Mesodermal cell (in vitro differentiated cells): ENCODE measurements around the gene MAML3. TPM values are rescaled to one million over a fixed set of nuclear protein-coding genes. Genes with fewer than 3 reads are reported as not detected.

Experiments
- H3K27ac ChIP-seq: 2 replicates; pipeline ENCODE4 v1.7.0; 2013; ENCODE audit warnings: mild to moderate bottlenecking, low read depth, low read length, moderate library complexity; ENCODE audit not compliant: severe bottlenecking
- H3K36me3 ChIP-seq: 2 replicates; pipeline ENCODE4 v1.7.1; 2013; ENCODE audit warnings: mild to moderate bottlenecking, low read length, moderate library complexity; ENCODE audit not compliant: control insufficient read depth, insufficient read depth
- H3K4me1 ChIP-seq: one replicate; pipeline ENCODE4 v1.7.1; 2013; ENCODE audit warnings: mild to moderate bottlenecking, low read length; ENCODE audit not compliant: insufficient read depth, control insufficient read depth, poor library complexity, severe bottlenecking
- H3K4me3 ChIP-seq: 2 replicates; pipeline ENCODE4 v1.7.0; 2013; ENCODE audit warnings: low read length, control low read depth, mild to moderate bottlenecking; ENCODE audit not compliant: insufficient read depth, poor library complexity, severe bottlenecking; ENCODE audit errors: extremely low read depth
- H3K9me3 ChIP-seq: 2 replicates; pipeline ENCODE4 v1.7.1; 2013; ENCODE audit warnings: mild to moderate bottlenecking, low read length, moderate library complexity; ENCODE audit not compliant: control insufficient read depth
- WGBS, 2 experiments: methylation state at CpG; one replicate each; pipeline ENCODE4 v1.1.5; 2013; ENCODE audit warnings: missing lambda C conversion rate in 2 of 2; ENCODE audit not compliant: insufficient coverage in 2 of 2; 5-methylcytosine and 5-hydroxymethylcytosine counted together
- polyA plus RNA-seq, 2 experiments: library from polyadenylated mRNA; stranded (reverse); fragments of 50-300 nt; gene quantifications; one replicate each; pipeline ENCODE4 v1.2.3, GENCODE V29; 2013

Gene MAML3
- polyA plus RNA-seq (2013, experiment 1 of 2), result 21.2 TPM
- 21.8 TPM for polyA plus RNA-seq (2013, experiment 2 of 2)

DNA sequence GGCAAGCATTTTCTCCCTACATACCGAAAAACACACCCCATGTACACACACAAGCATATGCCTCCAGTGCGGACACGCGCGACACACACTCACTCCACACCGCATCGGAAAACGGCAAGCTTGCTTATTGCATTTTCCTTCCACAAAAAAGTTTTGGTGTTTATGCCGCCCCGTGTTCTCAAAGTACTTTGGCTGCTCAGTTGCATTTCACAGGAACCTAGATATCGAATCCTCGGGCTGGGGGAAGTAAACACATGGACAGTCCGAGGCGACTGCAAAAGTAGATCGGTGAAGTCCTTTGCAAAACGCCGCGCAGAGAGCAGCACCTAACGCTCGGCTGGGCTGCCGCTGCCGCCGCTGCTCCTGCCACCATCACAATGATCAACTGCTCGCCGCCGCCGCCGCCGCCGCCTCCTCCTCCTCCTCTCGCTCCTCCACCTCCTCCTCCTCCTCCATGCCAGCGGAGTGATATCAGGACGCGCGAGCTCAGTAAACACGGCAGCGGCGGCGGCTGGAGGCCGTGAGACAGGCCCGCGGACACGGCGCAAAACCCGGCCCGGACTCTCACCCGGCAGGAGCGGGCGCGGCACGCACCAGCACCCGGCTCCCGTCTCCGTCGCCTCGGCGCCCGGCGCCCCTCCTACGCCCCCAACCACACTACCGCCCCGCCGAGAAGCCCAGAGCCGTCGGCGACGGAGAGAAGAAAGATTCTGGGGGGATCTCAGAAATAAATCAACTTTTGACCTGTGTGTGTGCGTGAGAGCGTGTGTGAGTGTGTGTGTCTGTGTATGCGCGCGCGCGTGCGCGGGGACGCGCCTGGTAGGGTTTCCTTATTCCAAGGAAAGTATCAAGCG lies at the start of gene MAML3:
Gene MAML3 (minus strand): TSS at position 467 of the 854 bp plus-strand sequence. CDS start 857 bp downstream, outside the sequence.
- Histone ChIP-seq H3K4me1 (peaks cover 10% of the 10 kb centered on the region), H3K4me3 (peak within 1 kb of the TSS; percentile 95), H3K9me3 (no peaks in the 10 kb centered on the region), H3K36me3 (no peaks in the 10 kb centered on the region), H3K27ac (peak within 1 kb of the TSS; percentile 96)
- 0% methylated on average over 16 to 36 of the region's 79 CpGs for WGBS, 2 experiments

DNA sequence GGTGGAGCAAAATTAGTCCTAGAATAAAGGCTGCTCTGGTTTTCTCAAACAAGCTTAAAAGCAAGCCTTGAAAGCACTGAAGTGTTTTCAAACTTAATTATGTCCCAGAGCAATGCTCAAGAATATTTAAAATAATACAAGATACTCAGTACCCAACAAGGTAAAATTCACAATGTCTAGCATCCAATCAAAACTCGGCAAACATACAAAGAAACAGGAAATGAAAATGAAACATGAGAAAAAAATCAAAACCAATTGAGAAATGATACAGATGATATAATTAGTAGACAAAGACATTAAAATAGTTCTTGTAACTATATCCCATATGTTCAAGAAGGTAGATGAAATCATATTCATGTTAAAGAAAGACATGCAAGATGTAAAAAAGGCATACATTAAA lies 45.0 kb upstream of the MAML3 start:
- Histone ChIP-seq H3K27ac (no peak overlapping the region), H3K4me1 (no peaks in the 10 kb centered on the region), H3K9me3 (no peaks in the 10 kb centered on the region), H3K4me3 (no peak overlapping the region), H3K36me3 (no peaks in the 10 kb centered on the region)
- WGBS, 2 experiments, result no CpG with 5 or more reads among the region's 1 CpG

DNA sequence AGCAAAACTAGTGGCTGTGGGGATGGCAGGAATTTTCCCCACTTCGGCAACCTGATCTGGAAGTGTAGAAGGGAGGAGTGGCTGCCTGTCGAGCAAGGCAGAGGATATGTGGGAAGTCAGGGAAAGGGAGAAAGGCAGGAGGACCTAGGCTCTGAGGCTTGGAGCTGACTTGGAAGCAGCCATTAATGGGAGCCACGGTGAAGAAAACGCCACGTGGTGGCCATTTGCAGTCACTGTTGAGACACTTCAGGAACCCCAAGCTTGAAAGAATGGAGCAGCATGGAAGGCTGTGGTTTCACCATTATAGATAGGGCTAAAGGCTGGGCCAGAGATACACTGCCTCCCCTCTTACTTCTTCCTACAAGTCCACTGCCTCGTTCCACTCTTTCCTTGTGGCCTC lies 41.8 kb upstream of the MAML3 start:
- 77 to 87% methylated on average over 5 to 6 of the region's 6 CpGs for WGBS, 2 experiments
- no peak overlapping the region for H3K27ac ChIP-seq
- H3K9me3 ChIP-seq, result no peaks in the 10 kb centered on the region

DNA sequence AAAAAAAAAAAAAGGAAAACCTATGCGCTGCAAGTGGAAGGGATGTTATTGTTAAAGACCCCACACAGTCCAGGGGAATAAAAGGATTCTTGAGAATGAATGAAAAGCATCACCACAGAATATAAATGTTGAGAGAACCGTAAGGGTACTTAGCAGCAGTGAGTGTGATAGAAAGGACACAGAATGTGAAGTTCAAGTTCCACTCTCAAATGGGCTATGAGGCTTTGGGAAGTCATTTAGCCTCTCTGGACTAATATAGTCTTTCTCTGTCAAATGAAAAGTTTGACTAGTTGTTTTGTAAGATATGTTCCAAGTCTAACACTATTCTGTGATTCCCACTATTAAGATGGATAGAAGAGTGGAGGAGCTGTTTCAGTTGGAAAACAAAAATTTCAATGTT lies 35.8 kb upstream of the MAML3 start:
- no peak overlapping the region for H3K27ac ChIP-seq
- 100% methylated on average over 1 of the region's 2 CpGs; no CpG with 5 or more reads in 1 of the 2 experiments for WGBS, 2 experiments
- H3K4me3 ChIP-seq, result no peak overlapping the region
- peaks cover 2% of the 10 kb centered on the region for H3K4me1 ChIP-seq
- no peaks in the 10 kb centered on the region for H3K36me3 ChIP-seq
- H3K9me3 ChIP-seq, result no peaks in the 10 kb centered on the region

More for the DNA sequence above, 41.8 kb upstream of the MAML3 start:
- H3K4me3 ChIP-seq, result no peak overlapping the region
- no peaks in the 10 kb centered on the region for H3K4me1 ChIP-seq
- no peaks in the 10 kb centered on the region for H3K36me3 ChIP-seq

DNA sequence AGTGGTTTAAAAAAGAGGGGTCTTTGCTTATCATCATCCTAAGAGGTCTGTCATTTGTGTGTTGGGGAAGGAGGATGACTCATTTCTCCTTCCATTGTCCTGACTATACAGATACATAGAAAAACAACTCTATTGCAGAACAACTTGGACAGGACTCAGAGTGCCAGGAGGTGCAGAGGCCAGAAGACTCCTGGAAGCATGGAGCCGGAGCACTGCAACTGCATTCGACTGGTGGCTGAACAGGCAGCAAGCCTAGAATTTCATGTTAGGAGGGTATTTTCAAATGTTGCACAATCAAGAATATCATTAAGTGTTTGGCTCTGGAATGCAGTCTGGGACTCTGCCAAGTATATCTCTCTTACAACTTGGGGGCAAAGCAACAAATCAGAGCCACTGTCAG lies 35.0 kb upstream of the MAML3 start:
- 96 to 100% methylated on average over 2 of the region's 2 CpGs for WGBS, 2 experiments
- no peak overlapping the region for H3K27ac ChIP-seq
- H3K36me3 ChIP-seq, result no peaks in the 10 kb centered on the region
- H3K4me3 ChIP-seq, result no peak overlapping the region
- H3K9me3 ChIP-seq, result no peaks in the 10 kb centered on the region
- peaks cover 2% of the 10 kb centered on the region for H3K4me1 ChIP-seq

DNA sequence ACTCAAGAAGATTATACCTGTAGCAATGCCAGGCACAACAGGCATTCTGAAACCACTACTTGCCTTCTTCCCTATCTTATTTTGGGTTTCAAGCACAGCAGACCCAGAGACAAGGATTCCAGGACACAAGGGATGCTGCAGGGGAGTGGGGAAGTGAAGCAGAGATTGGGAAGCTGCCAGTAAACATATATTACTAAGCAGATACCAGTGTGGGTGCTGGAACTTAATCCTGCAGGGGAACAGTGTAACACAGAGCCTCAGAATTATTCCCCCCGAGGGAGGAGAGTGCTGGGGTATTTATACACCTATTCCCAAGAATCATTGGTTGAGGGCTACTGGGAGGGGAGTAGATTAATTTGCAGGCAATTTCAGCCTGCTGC lies 33.3 kb upstream of the MAML3 start:
- no CpG with 5 or more reads among the region's 1 CpG for WGBS, 2 experiments
- no peak overlapping the region for H3K27ac ChIP-seq
- no peaks in the 10 kb centered on the region for H3K36me3 ChIP-seq
- H3K9me3 ChIP-seq, result no peaks in the 10 kb centered on the region
- peaks cover 2% of the 10 kb centered on the region for H3K4me1 ChIP-seq
- no peak overlapping the region for H3K4me3 ChIP-seq

DNA sequence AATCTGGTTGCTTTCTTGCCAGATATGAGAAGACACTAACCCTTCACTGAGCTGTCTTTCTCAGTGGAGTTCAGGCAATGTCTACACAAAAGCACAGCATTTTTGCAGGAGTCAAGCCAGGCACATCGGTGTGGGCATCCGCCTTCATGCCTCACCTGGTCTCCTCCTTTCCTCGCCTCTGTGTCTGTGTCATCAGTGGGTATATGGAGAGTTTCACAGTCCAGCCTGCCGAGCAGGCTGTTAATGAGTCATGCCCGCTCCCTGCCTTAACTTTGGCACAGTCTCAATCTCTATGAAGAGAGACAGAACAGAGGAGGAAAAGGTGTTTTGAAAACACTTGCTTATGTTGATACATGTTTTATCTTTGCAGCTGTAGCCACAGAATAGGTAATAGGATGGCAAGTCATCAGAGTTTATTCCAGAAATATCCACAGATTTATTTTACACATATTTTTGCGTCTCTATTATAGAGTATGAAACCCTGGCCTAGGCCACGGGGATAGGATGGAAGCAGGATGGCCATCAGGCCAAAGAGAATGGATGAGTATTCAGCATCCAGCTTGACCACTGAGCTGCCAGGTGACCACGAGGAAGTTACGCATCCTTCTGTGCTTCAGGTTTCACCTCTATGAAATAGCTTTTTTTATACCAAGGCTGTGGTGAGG lies 32.8 kb upstream of the MAML3 start:
- Histone ChIP-seq H3K27ac (no peak overlapping the region), H3K9me3 (no peaks in the 10 kb centered on the region), H3K4me1 (peaks cover 2% of the 10 kb centered on the region), H3K4me3 (no peak overlapping the region), H3K36me3 (no peaks in the 10 kb centered on the region)
- 100% methylated on average over 4 of the region's 9 CpGs for WGBS, 2 experiments

DNA sequence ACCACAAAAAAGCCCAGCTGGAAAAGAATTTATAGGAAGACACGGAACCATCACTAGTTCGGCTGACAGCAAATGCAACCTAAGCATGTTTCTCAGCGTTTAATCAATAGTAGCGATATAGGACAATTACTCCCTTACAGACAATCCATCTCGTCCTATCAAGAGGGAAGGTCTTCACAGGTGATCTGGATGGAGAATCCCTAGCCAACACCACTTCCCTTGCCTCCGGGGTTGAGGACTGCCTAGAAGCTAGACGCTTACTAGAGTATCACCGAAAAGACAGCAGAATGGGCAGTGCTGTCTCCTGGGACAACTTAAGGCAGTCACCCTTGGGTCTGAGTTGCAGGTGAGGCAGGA lies 32.1 kb upstream of the MAML3 start:
- Histone ChIP-seq H3K9me3 (no peaks in the 10 kb centered on the region), H3K4me1 (peaks cover 2% of the 10 kb centered on the region), H3K36me3 (no peaks in the 10 kb centered on the region), H3K27ac (no peak overlapping the region), H3K4me3 (no peak overlapping the region)
- 94 to 97% methylated on average over 5 to 8 of the region's 8 CpGs for WGBS, 2 experiments

DNA sequence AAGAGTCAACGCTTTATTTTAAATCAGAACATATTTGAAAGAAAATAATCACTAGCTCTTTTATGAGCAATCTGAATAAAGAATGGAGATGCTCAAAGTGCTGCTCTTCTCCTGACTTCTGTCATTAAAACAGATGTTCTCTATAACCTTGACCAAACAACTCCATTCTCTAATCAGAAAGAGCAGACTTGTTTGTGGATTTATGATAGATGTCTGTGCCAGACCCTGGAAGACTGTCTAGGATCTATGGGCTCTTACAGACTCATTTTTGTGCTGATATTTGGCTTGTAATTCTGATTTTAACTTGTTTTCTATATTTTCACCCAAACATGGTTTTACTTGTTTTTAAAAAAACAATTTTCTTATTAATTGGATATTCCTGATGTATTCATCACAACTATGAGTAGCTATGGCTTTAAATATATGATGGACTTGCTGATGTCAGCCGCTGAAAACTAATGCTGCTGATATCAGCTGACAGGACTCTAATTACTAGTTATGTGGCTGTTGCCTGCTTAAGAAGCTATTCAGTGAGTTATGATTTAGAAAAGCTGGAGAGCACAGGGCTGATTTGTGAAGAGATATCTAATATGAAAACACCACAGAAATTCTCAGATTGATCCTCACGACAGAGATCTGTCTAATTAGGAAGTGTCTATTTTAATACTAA lies 31.6 kb upstream of the MAML3 start:
- Histone ChIP-seq H3K27ac (no peak overlapping the region), H3K36me3 (no peaks in the 10 kb centered on the region), H3K9me3 (no peaks in the 10 kb centered on the region), H3K4me3 (no peak overlapping the region), H3K4me1 (peaks cover 2% of the 10 kb centered on the region)
- WGBS, 2 experiments, result 80 to 83% methylated on average over 1 of the region's 3 CpGs

DNA sequence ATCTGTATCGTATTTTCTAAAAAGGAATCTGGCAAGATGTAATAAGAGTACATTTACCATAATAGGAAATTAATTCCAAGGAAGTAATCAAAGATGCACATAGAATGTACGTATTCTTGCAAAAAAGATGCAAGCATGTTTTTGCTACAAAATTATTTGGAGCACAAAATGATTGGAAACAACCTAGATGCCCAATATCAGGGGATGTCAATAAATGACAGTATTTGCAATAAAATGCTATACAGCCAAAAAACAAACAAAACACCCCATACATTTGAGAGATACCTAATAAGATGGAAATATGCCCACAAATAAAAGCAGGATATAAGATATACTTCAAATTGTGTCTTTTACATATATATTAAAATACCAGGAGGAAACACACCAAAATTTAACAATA lies 29.3 kb upstream of the MAML3 start:
- Histone ChIP-seq H3K4me3 (no peak overlapping the region), H3K9me3 (no peaks in the 10 kb centered on the region), H3K4me1 (no peaks in the 10 kb centered on the region), H3K27ac (no peak overlapping the region), H3K36me3 (no peaks in the 10 kb centered on the region)
- WGBS, 2 experiments, result no CpG with 5 or more reads among the region's 2 CpGs
